Stimulated activated CD4-positive, alpha-beta T cell treated with anti-CD3 and anti-CD28 coated beads, Interleukin-12 subunit alpha, Interleukin-12 subunit beta, amount 100 ng/mL, for 48 hours (primary cell): ENCODE measurements around the gene C2orf74.
"Not testable (repeated sequence)": the region's sequence is repeated elsewhere in the genome, so short reads cannot be mapped to it uniquely, and the experiment has no call there.

ENCODE experiments used
- DNase-seq, 3 donors: peaks; one replicate each; pipeline ENCODE4 v3.0.0-alpha.2; 2020; ENCODE audit warnings: low read depth in 2 of 3, low spot score in 1 of 3

Gene C2orf74

GRCh38 chr2:61172671-61173070 lies 10.7 kb downstream of the C2orf74 start:
- no peak for DNase-seq

GRCh38 chr2:61173116-61173515 lies 11.1 kb downstream of the C2orf74 start:
- no peak for DNase-seq

GRCh38 chr2:61175036-61175435 lies 13.0 kb downstream of the C2orf74 start:
- DNase-seq, result no peak

GRCh38 chr2:61176755-61177726 lies 15.1 kb downstream of the C2orf74 start:
- DNase-seq, result peak; percentile 88 to 94 (median 91)

GRCh38 chr2:61177727-61178549 lies 15.9 kb downstream of the C2orf74 start:
- DNase-seq, result peak in 2 of 3 donors; percentile 11 to 28

- DNase-seq, result no peak
Measured at GRCh38 chr2:61178603-61179545, 16.9 kb downstream of the C2orf74 start.

- DNase-seq, result no peak
Measured at GRCh38 chr2:61179701-61180639, 18.0 kb downstream of the C2orf74 start.

GRCh38 chr2:61180686-61181085 lies 18.7 kb downstream of the C2orf74 start:
- DNase-seq, result no peak

GRCh38 chr2:61181382-61182058 lies 19.5 kb downstream of the C2orf74 start:
- DNase-seq, result no peak

GRCh38 chr2:61182059-61182383 lies 20.0 kb downstream of the C2orf74 start:
- DNase-seq, result no peak

- DNase-seq, result no peak
Measured at GRCh38 chr2:61183795-61184194, 21.8 kb downstream of the C2orf74 start.

- no peak for DNase-seq
Measured at GRCh38 chr2:61184263-61184662, 22.3 kb downstream of the C2orf74 start.

- no peak for DNase-seq
Measured at GRCh38 chr2:61185231-61185728, 23.3 kb downstream of the C2orf74 start.

- no peak for DNase-seq
Measured at GRCh38 chr2:61187085-61187484, 25.1 kb downstream of the C2orf74 start.

GRCh38 chr2:61193670-61194561 lies 31.9 kb downstream of the C2orf74 start:
- no peak for DNase-seq

GRCh38 chr2:61194646-61195045 lies 32.7 kb downstream of the C2orf74 start:
- not testable (repeated sequence) for DNase-seq

GRCh38 chr2:61196671-61197070 lies 34.7 kb downstream of the C2orf74 start:
- no peak for DNase-seq

GRCh38 chr2:61205132-61205531 lies 43.1 kb downstream of the C2orf74 start:
- DNase-seq, result no peak
